ENCODE data around the gene COX8A. TPM values are rescaled to one million over a fixed set of nuclear protein-coding genes. Genes with fewer than 3 reads are reported as not detected.

COX8A gene
- 255 and 284 TPM in 2 replicates for total RNA-seq

GRCh38 chr11:63974259-63975143, at the start of gene COX8A:
TSS of gene COX8A (plus strand) at chr11:63974620. CDS start at chr11:63974681, 61 bp downstream.

GRCh38 chr11:63938479-63939396, 35.7 kb upstream of the COX8A start, which contains the start of gene NAA40:
TSS of gene NAA40 (plus strand) at chr11:63939002. CDS start at chr11:63939097, 95 bp downstream.

GRCh38 chr11:63986156-63986931, 11.9 kb downstream of the COX8A start, which contains the start of gene OTUB1:
TSS of gene OTUB1 (plus strand) at chr11:63986438. CDS start at chr11:63986457, 19 bp downstream.

Other genes with a start within 250 kb of the COX8A start
- gene ZFTA, start 205.8 kb upstream of the COX8A start, total RNA-seq, result 8.9 and 18.8 TPM in 2 replicates
- gene SPINDOC, start 161.2 kb upstream of the COX8A start, total RNA-seq, result 14.0 and 23.2 TPM in 2 replicates
- gene MARK2, start 135.5 kb upstream of the COX8A start, total RNA-seq, result 7.7 and 12.6 TPM in 2 replicates
- gene RCOR2, start 57.5 kb upstream of the COX8A start, total RNA-seq, result 2.7 and 4.0 TPM in 2 replicates
- 11.9 and 13.9 TPM in 2 replicates for gene NAA40, start 35.6 kb upstream of the COX8A start, total RNA-seq
- gene OTUB1, start 11.8 kb downstream of the COX8A start, total RNA-seq, result 42.8 and 45.6 TPM in 2 replicates
- 0.09 and 0.59 TPM in 2 replicates for gene FLRT1, start 61.3 kb downstream of the COX8A start, total RNA-seq
- 9.8 and 15.1 TPM in 2 replicates for gene MACROD1, start 191.5 kb downstream of the COX8A start, total RNA-seq
- gene STIP1, start 211.6 kb downstream of the COX8A start, total RNA-seq, result 90.0 and 203 TPM in 2 replicates
- gene FERMT3, start 232.1 kb downstream of the COX8A start, total RNA-seq, result 0.30 and 1.7 TPM in 2 replicates

Measured in smooth muscle cell of the umbilical artery (primary cell).